Measurements from ENCODE around the gene DLG2. TPM values are rescaled to one million over a fixed set of nuclear protein-coding genes. Genes with fewer than 3 reads are reported as not detected.

Gene DLG2
- total and polyA plus RNA-seq, 9 of the 15 experiments (the other 6 are each of a cell fraction or from before 2014, with no cell fraction given), result 0.52 to 1.6 (median 0.95) TPM

DNA sequence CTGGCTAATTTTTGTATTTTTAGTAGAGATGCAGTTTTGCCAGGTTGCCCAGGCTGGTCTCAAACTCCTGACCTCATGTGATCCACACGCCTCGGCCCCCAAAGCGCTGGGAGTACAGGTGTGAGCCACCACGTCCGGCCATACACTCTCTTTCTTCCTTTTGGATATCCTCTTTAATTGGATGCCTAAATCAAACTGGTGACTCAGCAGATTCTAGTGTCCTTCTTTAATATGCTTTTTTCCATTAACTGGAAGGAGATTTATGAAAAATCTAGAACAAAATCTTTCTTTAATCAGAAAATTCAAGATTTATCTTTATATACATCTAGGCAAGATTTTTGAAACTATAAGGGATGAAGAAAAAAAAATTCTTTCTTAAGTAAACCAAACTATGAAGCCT is 1371.7 kb downstream of the DLG2 start:
- Histone ChIP-seq H3K79me2 (ENCODE audit: control insufficient read depth, insufficient read depth, low read length) (no peaks in the 10 kb centered on the region), H4K20me1 (replicated peaks; ENCODE audit: control insufficient read depth, insufficient read depth, low read length) (no peaks in the 10 kb centered on the region), H3K4me3 (no peak overlapping the region), H3K27me3 (ENCODE audit: control insufficient read depth in 2 of 2, insufficient read depth in 2 of 2, low read length in 2 of 2) (no peaks in the 10 kb centered on the region), H3K4me1 (replicated peaks in 1 of 2; ENCODE audit: control insufficient read depth in 2 of 2, insufficient read depth in 2 of 2, low read length in 2 of 2) (no peaks in the 10 kb centered on the region), H2AFZ (ENCODE audit: low read depth, low read length) (no peak overlapping the region), H3K9me1 (ENCODE audit: control insufficient read depth, insufficient read depth, low read length) (no peaks in the 10 kb centered on the region), H3K36me3 (ENCODE audit: control insufficient read depth, insufficient read depth, low read length) (no peaks in the 10 kb centered on the region), H3K27ac (ENCODE audit: extremely low read depth, low read depth, low read length) (no peak overlapping the region), H3K9me3 (replicated peaks; ENCODE audit: control insufficient read depth, insufficient read depth, low read depth, low read length) (no peaks in the 10 kb centered on the region), H3K4me2 (ENCODE audit: insufficient read depth, low read length) (no peak overlapping the region), H3K9ac (ENCODE audit: insufficient read depth in 1 of 2, low read depth in 2 of 2, low read length in 2 of 2) (no peak overlapping the region)
- ChIA-PET POLR2A (no interaction called here), CTCF (ENCODE audit: low intra/inter-chr PET ratio) (no interaction called here)
- peak; percentile 28; the same call in 1 of the 2 replicates for TF ChIP-seq C11orf30 (IDR thresholded peaks at IDR 0.05; ENCODE audit: low read depth)
- 0 out of 2 replicates have a peak, but pooled peaks have one; percentile 8 for TF ChIP-seq MAFF (IDR thresholded peaks at IDR 0.05; ENCODE audit: low read length)
- TF ChIP-seq MAFG (tag; conservative IDR thresholded peaks at IDR 0.05), result peak; percentile 23; the same call in 1 of the 2 replicates
- TF ChIP-seq ZNF316 (IDR thresholded peaks at IDR 0.05), result peak; percentile 28; the same call in 1 of the 2 replicates
- TF ChIP-seq TEAD4 (IDR thresholded peaks at IDR 0.05; ENCODE audit: low read length), result no peak
- no peak for TF ChIP-seq TEAD4 (CRISPR knock-in tag; IDR thresholded peaks at IDR 0.05; ENCODE audit: borderline replicate concordance)
- peak; percentile 34; the same call in 1 of the 2 replicates for TF ChIP-seq MAFK (IDR thresholded peaks at IDR 0.05; ENCODE audit: low read length)
- TF ChIP-seq RUNX1 (IDR thresholded peaks at IDR 0.05; ENCODE audit: low read depth), result no peak
- no peak for TF ChIP-seq TRIM24 (IDR thresholded peaks at IDR 0.05)
- WGBS (ENCODE audit: insufficient coverage, low coverage, missing lambda C conversion rate), result 0% methylated on average over 5 of the region's 5 CpGs
- in situ Hi-C loops (cut with MboI), result no loop called here
- DNase-seq (ENCODE audit: extremely low read depth in 1 of 4, low spot score in 3 of 4) (no peak), FAIRE-seq (no peak), ATAC-seq (no peak)
- intact Hi-C loops (cut with micrococcal nuclease), result no loop called here
- no TSS peak for BruUV-seq (replicated peaks)

Data from K562 (cell line).